HepG2 (cell line): Measurements from ENCODE around the gene NME7. TPM values are rescaled to one million over a fixed set of nuclear protein-coding genes. Genes with fewer than 3 reads are reported as not detected.
A peak's percentile ranks its signal among the peaks of the same experiment; 100 is the strongest.

Experiments used
- GABPA ChIP-seq, 2 experiments: IDR thresholded peaks; 2 replicates each; pipeline ENCODE4 v1.6.1; 2011 to 2016; ENCODE audit warnings: low read depth in 2 of 2, low read length in 1 of 2, missing biosample characterization in 1 of 2, missing genetic modification characterization in 1 of 2
- HDAC1 ChIP-seq: sonication (generic); formaldehyde crosslinking; IDR thresholded peaks from 2 replicates; pipeline ENCODE4 v1.5.1; 2020; ENCODE audit warnings: mild to moderate bottlenecking, missing genetic modification reagents
- KLF12 ChIP-seq: sonication (generic); formaldehyde crosslinking; IDR thresholded peaks from 2 replicates; pipeline ENCODE4 v1.4.0; 2020; ENCODE audit warnings: missing genetic modification reagents, borderline replicate concordance
- TRIM24 ChIP-seq: sonication (generic); formaldehyde crosslinking; IDR thresholded peaks from 2 replicates; pipeline ENCODE4 v1.8.0; 2022; ENCODE audit warnings: mild to moderate bottlenecking, missing genetic modification reagents
- YEATS4 ChIP-seq: sonication (generic); formaldehyde crosslinking; IDR thresholded peaks from 2 replicates; pipeline ENCODE4 v1.4.0; 2020; ENCODE audit warnings: missing genetic modification reagents, borderline replicate concordance
- ZKSCAN5 ChIP-seq: sonication (generic); formaldehyde crosslinking; IDR thresholded peaks from 2 replicates; pipeline ENCODE4 v1.5.1; 2020; ENCODE audit warnings: mild to moderate bottlenecking, missing genetic modification reagents
- ZNF747 ChIP-seq: sonication (generic); formaldehyde crosslinking; IDR thresholded peaks from 2 replicates; pipeline ENCODE4 v1.8.1; 2023; ENCODE audit warnings: missing genetic modification reagents, mild to moderate bottlenecking, borderline replicate concordance
- polyA plus RNA-seq, 8 experiments: library from polyadenylated mRNA; depleted of rRNA in 3 of 8; stranded (reverse) in 7 of 8; unstranded in 1 of 8; fragments of >200 nt; fragmentation: Illumina TruSeq in 4 of 8; extraction: Trizol in 4 of 8; gene quantifications; 2 replicates each; pipeline versions ENCODE4 v1.2.1 to v1.2.3, GENCODE V29; 2011 to 2016; ENCODE audit warnings: low read depth in 4 of 8, missing spikeins in 1 of 8, mixed read lengths in 1 of 8; ENCODE audit not compliant: insufficient read depth in 1 of 8
- total RNA-seq, 5 experiments: library from RNA; depleted of rRNA; stranded (reverse); fragments of >200 nt; fragmentation: Illumina TruSeq; extraction: Trizol; gene quantifications; 2 replicates each; pipeline ENCODE4 v1.2.3, GENCODE V29; 2016; ENCODE audit warnings: low read depth in 1 of 5
- TF ChIP-seq, protein P1 (sequence below): sonication (generic); formaldehyde crosslinking; IDR thresholded peaks from 2 replicates; pipeline ENCODE4 v1.5.0; 2020; ENCODE audit warnings: missing genetic modification reagents, mild to moderate bottlenecking, borderline replicate concordance
- TF ChIP-seq, protein P2 (sequence below): sonication (generic); formaldehyde crosslinking; IDR thresholded peaks from 2 replicates; pipeline ENCODE4 v1.5.0; 2020; ENCODE audit warnings: missing genetic modification reagents
- TF ChIP-seq, protein P3 (sequence below): sonication (generic); formaldehyde crosslinking; IDR thresholded peaks from 2 replicates; pipeline ENCODE4 v1.5.0; 2020; ENCODE audit warnings: mild to moderate bottlenecking, missing genetic modification reagents, borderline replicate concordance

The NME7 gene
- total and polyA plus RNA-seq, 2 of the 13 experiments (the other 11 are each of a cell fraction or from before 2014, with no cell fraction given), result 9.4 to 22.5 TPM

DNA sequence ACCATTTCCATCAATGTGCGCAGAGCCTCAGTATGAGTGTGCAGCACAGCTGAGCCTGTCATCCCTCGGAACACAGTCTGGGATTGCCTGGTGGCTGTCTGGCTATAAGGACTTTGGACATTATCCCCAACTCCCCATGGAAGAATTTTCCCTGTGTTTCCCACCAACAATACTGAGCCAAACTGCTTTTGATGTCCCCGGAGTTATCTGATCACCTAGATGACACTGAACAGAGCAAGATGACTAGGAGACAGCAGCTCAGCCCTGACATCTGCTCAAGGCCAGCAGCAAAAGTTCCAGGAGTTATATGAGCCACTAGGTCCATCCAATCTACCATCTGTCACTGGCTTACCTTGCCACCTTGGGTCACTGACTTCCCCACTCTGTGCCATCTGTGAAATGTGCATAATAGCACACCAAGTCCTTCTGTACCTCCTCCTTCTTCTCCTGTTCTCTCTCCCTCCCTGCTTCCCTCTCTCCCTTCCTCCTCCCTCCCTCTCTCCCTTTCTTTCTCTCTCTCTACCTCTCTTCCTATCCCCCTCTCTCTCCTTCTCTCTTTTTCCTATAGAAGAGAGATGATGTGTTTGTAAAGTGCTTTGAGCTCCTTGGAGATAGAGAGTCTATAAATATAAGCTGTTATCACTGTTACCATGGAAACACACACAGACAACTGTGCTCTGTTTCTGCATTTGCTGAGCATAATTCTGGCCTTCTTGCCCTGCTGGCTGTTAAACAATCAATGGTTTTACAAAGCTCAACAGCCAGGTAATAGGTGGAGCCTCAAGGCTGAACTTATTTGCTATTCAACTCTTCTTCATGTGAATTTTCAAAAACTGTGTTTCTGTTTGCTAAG, 280.8 kb downstream of the NME7 start (continued):
- no peak for TF ChIP-seq KLF12 (CRISPR knock-in tag)
- TF ChIP-seq TRIM24 (CRISPR knock-in tag), result no peak
- TF ChIP-seq, protein P1, sequence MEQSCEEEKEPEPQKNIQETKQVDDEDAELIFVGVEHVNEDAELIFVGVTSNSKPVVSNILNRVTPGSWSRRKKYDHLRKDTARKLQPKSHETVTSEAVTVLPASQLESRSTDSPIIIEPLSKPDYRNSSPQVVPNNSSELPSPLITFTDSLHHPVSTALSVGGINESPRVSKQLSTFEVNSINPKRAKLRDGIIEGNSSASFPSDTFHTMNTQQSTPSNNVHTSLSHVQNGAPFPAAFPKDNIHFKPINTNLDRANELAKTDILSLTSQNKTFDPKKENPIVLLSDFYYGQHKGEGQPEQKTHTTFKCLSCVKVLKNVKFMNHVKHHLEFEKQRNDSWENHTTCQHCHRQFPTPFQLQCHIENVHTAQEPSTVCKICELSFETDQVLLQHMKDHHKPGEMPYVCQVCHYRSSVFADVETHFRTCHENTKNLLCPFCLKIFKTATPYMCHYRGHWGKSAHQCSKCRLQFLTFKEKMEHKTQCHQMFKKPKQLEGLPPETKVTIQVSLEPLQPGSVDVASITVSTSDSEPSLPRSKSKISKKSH (CRISPR knock-in tag), result no peak
- TF ChIP-seq, protein P2, sequence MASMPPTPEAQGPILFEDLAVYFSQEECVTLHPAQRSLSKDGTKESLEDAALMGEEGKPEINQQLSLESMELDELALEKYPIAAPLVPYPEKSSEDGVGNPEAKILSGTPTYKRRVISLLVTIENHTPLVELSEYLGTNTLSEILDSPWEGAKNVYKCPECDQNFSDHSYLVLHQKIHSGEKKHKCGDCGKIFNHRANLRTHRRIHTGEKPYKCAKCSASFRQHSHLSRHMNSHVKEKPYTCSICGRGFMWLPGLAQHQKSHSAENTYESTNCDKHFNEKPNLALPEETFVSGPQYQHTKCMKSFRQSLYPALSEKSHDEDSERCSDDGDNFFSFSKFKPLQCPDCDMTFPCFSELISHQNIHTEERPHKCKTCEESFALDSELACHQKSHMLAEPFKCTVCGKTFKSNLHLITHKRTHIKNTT, result no peak
- TF ChIP-seq, protein P3, sequence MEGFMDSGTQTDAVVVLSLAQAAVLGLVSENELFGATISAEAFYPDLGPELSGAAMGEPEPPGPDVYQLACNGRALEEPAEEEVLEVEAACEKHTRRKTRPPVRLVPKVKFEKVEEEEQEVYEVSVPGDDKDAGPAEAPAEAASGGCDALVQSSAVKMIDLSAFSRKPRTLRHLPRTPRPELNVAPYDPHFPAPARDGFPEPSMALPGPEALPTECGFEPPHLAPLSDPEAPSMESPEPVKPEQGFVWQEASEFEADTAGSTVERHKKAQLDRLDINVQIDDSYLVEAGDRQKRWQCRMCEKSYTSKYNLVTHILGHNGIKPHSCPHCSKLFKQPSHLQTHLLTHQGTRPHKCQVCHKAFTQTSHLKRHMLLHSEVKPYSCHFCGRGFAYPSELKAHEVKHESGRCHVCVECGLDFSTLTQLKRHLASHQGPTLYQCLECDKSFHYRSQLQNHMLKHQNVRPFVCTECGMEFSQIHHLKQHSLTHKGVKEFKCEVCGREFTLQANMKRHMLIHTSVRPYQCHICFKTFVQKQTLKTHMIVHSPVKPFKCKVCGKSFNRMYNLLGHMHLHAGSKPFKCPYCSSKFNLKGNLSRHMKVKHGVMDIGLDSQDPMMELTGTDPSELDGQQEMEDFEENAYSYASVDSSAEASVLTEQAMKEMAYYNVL (CRISPR knock-in tag), result peak; percentile 37; the same call in 1 of the 2 replicates
- TF ChIP-seq ZNF747 (CRISPR knock-in tag), result no peak
- TF ChIP-seq GABPA (IDR thresholded peaks at IDR 0.05; ENCODE audit: low read depth, low read length), result no peak
- no peak for TF ChIP-seq GABPA (CRISPR knock-in tag; IDR thresholded peaks at IDR 0.05; ENCODE audit: low read depth)
- peak; percentile 38; the same call in 1 of the 2 replicates for TF ChIP-seq HDAC1 (CRISPR knock-in tag)
- no peak for TF ChIP-seq ZKSCAN5
- no peak for TF ChIP-seq YEATS4 (CRISPR knock-in tag)
